ENCODE measurements around the gene TICAM1.

DNA sequence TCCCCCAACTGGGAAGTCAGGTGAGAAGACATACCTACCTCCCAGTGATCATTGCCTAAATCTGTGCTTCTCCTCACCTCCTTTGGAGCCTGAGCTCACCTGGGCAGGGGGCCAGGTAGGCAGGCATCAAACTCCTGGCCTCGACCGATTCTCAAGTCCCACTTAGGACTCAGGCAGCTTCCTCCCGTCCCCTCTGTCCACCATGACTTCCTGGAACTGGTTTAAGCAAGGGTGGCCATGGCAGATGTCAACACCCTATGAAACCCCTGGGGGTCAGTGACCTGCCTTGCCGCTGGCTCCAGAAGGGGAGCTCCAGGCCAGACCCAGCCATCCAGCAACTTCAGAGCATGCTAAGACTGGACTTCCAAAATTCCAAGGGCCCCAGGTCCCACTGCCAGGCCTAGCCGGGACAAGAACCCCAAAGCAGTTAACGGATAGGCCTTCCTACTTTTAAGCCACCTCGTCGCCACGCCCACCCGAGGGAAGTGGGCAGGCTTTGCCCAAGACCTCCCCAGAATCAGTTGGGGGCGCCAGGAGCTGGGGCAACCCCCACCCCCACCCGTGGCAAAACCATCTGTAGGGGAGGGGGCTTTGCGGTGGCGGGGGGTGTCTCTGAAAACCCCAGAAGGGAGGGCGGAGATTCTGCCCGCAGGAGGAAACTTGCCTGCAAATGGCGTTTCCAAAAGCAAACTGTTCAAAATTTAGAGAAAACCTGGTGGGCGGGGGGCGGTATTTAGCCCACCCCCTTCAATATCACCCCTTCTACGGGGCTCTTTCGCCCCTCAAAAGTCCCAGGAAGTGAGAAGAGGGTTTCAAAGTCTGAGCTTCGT is 35.3 kb upstream of the TICAM1 start:
- TF ChIP-seq TAF1 (IDR thresholded peaks at IDR 0.05; ENCODE audit: low read depth, low read length) (no peak), POLR2A (IDR thresholded peaks at IDR 0.05; ENCODE audit: control extremely low read depth in 1 of 2, low read depth in 2 of 2, low read length in 2 of 2) (no peak), EZH2 (IDR thresholded peaks at IDR 0.05; ENCODE audit: low read depth, low read length, severe bottlenecking) (no peak), JUND (IDR thresholded peaks at IDR 0.05; ENCODE audit: low read length) (no peak), TEAD4 (IDR thresholded peaks at IDR 0.05; ENCODE audit: low read depth, low read length) (no peak), CBX5 (IDR thresholded peaks at IDR 0.05; ENCODE audit: low read depth, low read length) (no peak), EP300 (IDR thresholded peaks at IDR 0.05; ENCODE audit: borderline replicate concordance in 1 of 2, low read depth in 2 of 2, low read length in 2 of 2) (no peak), TBP (IDR thresholded peaks at IDR 0.05; ENCODE audit: low read depth, low read length) (no peak), CHD1 (IDR thresholded peaks at IDR 0.05; ENCODE audit: low read depth, low read length) (no peak)
- TF ChIP-seq, protein P1, sequence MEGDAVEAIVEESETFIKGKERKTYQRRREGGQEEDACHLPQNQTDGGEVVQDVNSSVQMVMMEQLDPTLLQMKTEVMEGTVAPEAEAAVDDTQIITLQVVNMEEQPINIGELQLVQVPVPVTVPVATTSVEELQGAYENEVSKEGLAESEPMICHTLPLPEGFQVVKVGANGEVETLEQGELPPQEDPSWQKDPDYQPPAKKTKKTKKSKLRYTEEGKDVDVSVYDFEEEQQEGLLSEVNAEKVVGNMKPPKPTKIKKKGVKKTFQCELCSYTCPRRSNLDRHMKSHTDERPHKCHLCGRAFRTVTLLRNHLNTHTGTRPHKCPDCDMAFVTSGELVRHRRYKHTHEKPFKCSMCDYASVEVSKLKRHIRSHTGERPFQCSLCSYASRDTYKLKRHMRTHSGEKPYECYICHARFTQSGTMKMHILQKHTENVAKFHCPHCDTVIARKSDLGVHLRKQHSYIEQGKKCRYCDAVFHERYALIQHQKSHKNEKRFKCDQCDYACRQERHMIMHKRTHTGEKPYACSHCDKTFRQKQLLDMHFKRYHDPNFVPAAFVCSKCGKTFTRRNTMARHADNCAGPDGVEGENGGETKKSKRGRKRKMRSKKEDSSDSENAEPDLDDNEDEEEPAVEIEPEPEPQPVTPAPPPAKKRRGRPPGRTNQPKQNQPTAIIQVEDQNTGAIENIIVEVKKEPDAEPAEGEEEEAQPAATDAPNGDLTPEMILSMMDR (IDR thresholded peaks at IDR 0.05; ENCODE audit: control extremely low read depth in 1 of 3, insufficient read depth in 1 of 3, low read depth in 1 of 3, low read length in 3 of 3), result no peak

All from H1 (cell line).